GM12874 (cell line): Measurements from ENCODE around the gene THSD1.

Experiments used
- TF ChIP-seq, protein P1 (sequence below): IDR thresholded peaks from 2 replicates; pipeline ENCODE4 v1.5.1; 2011; ENCODE audit warnings: low read depth, mild to moderate bottlenecking, control low read depth, low read length, moderate library complexity; ENCODE audit not compliant: insufficient read depth

The THSD1 gene

DNA sequence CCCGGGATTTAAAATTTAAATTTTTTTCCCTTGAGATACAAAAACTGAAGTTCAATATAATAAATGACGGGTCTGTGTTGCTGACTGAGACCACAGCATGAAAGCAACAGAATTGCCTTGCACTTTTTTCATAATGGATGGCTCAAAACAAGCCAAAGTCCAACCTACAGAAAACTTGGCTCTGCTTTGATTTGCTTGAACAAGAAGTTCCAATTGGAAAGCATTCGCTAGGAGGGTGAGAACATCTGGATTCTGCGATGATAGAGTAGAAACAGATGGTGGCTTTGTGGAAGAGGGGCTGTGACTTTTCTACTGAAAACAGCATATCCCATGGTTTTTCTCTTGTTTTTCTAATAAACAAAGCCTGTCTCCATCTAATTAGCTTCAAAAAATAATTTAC lies 46.4 kb downstream of the THSD1 start:
- TF ChIP-seq, protein P1, sequence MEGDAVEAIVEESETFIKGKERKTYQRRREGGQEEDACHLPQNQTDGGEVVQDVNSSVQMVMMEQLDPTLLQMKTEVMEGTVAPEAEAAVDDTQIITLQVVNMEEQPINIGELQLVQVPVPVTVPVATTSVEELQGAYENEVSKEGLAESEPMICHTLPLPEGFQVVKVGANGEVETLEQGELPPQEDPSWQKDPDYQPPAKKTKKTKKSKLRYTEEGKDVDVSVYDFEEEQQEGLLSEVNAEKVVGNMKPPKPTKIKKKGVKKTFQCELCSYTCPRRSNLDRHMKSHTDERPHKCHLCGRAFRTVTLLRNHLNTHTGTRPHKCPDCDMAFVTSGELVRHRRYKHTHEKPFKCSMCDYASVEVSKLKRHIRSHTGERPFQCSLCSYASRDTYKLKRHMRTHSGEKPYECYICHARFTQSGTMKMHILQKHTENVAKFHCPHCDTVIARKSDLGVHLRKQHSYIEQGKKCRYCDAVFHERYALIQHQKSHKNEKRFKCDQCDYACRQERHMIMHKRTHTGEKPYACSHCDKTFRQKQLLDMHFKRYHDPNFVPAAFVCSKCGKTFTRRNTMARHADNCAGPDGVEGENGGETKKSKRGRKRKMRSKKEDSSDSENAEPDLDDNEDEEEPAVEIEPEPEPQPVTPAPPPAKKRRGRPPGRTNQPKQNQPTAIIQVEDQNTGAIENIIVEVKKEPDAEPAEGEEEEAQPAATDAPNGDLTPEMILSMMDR: no peak

DNA sequence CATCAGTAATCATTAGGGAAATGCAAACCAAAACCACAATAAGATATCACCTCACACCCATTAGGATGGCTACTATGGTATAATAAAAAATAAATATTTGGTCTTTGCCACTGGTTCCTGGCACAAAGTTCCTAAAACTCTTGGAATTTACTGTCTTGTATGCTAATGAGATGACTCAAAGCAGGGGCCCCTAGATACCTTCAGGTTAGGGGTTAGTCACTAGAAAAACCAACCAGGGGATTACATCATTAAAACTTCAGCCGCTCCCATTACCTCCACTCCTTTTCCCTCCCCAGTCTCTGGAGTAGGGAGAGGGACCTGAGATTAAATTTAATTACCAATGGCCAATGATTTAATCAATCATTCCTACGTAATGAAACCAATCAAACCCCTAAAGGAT lies 49.6 kb downstream of the THSD1 start:
- TF ChIP-seq, protein P1: no peak

DNA sequence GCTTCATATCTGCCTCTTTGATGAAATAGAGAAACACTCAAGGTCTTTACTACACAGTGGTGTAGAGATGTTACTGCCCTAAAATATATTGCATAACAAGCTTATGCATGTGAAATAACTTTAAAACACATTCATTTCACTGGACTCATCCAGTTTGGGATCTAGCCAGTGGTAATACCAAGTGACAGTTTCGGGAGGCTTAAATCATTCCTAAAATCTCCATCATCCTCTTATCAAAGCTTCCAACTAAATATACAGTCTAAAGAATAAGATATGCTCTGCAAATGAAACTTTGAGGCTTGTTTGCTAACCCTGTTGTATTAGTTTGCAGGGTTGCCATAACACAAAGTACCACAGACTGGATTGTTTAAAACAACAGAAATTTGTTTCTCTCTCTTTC lies 52.8 kb downstream of the THSD1 start:
- TF ChIP-seq, protein P1: no peak

DNA sequence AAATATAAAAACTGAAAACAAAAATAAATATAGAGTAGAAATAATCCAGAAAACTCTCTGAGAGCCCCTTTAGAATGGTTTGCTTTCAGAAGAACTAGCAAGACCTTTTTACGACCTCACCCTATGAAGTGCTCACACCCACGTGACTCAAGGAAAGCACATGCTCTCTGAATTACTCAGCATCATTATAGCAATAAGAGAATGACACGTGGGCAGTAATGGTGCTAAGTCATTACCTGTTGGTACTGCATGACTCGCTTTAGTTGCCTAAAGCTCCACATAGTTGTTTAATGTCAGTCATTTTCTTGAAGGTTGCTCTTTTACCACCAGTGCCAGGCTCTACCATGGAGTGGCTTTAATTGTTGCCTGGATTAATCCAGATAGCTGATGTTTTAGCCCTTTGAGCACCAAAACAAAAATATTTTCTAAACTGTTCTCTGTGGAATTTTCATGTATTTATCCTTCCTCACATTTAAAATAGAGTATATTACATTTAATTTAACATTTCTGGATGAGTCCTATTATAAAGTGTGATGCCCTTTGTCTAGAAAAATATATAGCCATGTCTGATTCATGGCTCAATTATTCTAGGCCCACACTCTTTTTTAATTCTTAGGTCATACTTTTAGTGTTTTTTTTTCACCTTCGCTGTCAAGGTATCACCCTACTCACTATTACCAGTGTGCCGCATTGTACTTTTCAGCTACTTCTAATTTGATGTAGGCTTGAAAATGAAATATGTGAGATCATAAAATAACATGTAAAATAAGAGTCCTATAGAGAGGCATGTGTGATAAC lies 56.8 kb downstream of the THSD1 start:
- TF ChIP-seq, protein P1: no peak

DNA sequence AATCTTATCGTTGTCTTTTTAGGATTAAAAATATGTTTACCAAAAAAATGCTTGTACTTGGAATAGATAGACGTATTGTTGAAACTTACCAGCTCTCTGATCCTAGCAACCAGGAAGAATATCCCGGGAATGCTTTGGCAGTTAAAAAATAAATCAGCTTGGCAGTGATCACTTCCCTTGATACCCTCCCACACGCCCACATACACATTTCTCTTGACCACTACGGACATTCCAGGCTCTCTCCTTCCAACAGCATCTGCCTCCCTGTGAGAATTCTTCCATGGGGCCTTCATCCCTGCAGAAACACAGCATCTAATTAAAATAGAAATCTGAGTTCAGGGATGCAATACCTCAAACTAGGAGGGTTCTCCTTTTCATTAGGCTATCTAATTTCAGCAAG lies 57.9 kb downstream of the THSD1 start:
- TF ChIP-seq, protein P1: no peak

DNA sequence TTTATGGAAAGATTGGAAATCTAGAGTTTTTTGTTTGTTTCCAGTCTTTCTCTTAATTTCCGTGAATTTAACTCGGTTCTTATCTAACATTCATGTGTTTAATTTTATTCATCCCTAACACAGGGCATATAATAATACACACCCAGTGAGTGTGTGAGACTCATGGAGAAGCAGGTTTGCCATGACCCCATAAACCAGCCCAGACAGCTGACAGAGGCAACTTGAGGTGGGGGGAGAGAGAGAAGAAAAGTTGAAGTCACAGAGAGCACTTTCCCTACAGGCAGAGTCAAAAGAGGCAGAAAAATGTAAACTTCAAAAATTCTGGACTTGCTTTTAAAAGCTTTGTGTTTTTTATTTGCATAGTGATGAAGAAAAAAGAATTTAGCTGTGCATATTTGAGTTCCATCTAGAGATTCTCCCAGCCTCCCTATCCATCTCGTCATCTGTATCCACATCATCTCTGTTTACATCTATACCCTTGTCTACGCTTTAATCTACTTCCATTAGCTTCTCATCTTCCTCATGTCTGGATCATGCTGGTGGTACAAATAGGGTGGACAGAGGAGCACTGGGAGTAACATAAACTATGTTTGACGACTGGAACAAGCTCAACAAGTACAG lies 60.2 kb downstream of the THSD1 start:
- TF ChIP-seq, protein P1: no peak

DNA sequence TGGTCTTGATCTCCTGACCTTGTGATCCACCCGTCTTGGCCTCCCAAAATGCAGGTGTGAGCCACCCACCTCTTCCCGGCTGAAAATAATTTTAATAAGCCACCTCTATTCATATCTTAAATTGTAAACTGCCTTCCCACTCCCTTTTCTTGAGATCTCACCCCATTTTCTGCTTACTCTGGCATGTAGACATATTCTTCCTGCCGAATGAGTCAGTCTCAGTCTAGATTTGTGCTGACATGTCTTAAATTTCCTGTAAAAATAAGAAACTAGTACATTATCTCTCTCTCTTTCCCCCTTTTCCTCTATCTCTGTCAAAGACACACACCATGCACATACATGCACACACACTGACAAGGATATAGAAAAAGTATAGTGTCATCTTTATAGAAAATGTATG lies 60.9 kb downstream of the THSD1 start:
- TF ChIP-seq, protein P1: no peak
